GM11168 (cell line): ENCODE data around the gene VPS52.
"Not testable (repeated sequence)": the region's sequence is repeated elsewhere in the genome, so short reads cannot be mapped to it uniquely, and the experiment has no call there.

Source experiments
- in situ Hi-C: fragments of 300-500 bp; cut with MboI; formaldehyde crosslinking; loops from one replicate; pipeline ENCODE4 v1.12.0; 2022; ENCODE audit warnings: low sequenced_read_pairs; ENCODE audit not compliant: unreplicated experiment

The VPS52 gene

DNA sequence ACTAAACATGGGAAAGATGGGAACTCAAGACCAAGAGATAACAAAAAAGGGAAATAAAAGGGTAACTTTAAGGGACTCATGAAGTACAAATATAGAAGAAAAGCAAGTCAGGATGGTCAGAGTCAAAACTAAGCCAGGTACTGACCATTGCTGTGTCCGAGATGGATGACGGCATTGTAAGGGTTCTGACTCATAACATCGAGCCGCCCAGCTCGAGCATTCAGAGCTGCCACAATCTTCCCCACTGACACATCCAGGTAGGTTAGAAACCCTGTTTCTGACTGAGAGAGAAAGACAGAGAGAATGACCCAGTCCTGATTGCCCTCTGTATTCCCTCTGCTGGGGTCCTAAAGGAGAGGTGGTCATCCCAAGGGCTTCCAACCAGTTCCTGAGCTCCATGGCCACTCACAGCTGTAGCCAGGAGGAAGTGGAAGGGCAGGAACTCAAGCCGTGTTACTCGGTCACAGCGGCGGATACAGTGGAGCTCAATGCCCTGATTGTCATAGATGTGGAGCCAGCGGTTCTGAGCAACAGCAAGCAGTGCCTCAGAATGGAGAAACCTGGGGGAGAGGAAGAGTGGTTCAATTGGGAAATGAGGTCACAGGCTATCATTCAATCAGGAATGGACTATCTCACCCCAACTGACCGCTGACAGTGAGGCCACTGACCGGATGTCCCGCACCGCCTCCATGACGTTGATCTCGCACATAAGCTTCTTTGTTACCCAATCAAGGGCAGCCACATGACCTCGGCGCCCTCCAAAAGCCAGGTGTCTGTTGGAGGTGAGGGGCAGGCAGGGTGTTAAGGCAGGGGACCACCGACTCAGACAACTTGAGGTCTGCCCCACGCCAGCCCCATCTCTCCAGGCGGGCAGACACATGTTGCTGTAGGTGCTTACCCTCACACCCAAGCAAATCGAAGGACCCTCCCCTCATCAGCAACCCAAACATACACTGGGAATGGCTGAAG is 15.6 kb upstream of the VPS52 start:
- in situ Hi-C loops, result no loop called here

GRCh38 chr6:33285214-33285613 is 13.5 kb upstream of the VPS52 start:
- in situ Hi-C loops, result not testable (repeated sequence)

DNA sequence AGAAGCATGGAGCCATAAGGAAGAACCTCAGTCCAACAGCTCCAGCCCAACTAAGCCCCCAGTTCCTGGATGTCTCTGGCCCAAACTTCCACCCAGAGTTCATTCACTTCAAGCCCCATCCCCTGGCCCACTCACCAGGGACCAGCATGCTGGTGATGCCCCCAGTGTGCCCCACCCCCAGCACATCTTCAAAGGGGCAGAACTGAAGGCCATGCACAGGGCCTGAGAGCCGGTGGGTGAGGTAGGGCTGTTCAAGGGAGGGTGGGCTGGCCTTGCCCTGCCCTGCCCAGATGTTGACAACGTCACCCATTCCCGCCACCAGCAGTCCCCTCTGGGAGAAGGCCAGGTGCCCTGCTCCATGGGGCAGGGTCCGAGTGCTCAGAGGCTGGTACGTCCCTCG is 8.9 kb upstream of the VPS52 start:
- in situ Hi-C loops, result no loop called here

GRCh38 chr6:33279971-33280511 is 8.4 kb upstream of the VPS52 start:
- in situ Hi-C loops, result no loop called here

- in situ Hi-C loops, result no loop called here
Measured at GRCh38 chr6:33279257-33279695, 7.6 kb upstream of the VPS52 start.

DNA sequence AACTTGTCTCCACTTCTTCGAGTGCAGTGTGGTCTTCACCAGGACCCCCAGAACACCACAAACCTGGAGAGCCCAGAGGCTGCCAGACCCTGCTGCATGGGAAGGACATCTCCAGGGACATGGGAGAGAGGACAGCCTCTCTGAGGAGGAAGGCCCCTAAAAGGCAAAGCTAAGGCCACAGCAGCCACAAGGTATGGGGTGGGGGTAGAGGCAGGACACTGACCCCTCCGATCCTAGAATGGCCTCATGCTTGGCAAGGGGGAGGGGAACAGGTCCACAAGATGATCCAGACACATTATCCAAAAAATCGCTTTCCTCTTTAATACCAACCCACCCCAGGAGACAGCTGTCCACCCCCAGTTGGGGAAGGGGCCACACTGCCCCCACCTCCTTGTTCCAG is 7.1 kb upstream of the VPS52 start:
- in situ Hi-C loops, result no loop called here

DNA sequence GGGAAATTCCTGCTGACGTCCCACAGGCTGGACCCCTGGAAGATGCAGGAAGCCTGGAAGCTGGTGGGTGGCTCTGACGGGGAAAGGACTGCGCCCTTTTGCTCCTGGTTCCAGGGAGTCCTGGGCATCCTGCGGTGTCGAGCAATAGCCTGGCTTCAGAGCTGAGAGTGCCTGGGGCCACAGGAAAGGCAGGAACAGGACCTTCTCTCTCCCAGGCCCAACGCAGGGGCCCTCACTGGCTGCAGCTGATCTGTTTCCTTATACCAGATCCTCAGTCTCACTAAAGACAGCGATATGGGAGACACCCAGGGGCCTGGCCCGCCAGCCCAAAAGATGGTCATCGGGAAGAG is 6.7 kb upstream of the VPS52 start:
- in situ Hi-C loops, result no loop called here

DNA sequence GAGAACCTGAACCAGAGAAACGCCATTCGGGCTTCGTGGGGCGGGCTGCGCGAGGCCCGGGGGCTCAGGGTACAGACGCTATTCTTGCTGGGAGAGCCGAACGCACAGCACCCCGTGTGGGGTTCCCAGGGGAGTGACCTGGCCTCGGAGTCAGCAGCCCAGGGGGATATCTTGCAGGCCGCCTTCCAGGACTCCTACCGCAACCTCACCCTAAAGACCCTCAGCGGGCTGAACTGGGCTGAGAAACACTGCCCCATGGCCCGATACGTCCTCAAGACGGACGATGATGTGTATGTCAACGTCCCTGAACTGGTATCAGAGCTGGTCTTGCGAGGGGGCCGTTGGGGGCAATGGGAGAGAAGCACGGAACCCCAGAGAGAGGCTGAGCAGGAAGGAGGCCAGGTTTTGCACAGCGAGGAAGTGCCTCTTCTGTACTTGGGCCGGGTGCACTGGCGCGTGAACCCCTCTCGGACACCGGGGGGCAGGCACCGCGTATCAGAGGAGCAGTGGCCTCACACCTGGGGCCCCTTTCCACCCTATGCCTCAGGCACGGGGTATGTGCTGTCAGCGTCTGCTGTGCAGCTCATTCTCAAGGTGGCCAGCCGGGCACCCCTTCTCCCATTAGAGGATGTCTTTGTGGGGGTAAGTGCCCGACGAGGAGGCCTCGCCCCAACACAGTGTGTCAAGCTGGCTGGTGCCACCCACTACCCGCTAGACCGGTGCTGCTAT is 6.2 kb upstream of the VPS52 start:
- in situ Hi-C loops, result no loop called here

DNA sequence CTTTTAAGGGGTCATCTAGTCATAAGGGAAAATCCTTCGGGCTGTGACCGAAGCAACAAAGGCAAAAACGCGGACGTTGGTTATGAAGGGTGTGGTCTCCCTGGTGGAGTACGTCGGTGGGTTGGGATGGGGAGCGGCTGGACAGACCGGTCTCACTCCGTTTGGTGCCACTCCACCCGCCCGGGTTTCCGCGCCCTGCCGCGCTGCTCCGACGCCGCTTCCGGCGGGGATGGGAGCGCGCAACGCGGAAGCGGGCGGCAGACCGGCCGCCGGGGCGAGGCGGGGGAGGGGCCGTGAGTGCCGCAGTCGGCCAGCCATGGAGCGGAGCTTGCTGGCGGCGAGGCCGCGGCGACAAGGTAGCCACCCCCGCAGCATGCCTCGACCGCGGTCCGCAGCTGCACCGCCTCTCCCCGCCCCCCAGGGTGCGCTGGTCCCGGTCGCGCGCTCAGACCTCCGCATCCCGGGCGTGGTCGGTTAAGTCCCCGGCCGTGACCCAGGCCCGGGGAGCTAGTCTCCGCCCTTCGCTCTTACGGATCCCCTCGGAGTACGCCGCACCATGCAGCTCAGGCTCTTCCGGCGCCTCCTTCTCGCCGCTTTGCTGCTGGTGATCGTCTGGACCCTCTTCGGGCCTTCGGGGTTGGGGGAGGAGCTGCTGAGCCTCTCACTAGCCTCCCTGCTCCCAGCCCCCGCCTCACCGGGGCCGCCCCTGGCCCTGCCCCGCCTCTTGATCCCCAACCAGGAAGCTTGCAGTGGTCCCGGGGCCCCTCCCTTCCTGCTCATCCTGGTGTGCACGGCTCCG is 5.4 kb upstream of the VPS52 start, which contains the start of gene B3GALT4:
Gene B3GALT4 (plus strand): TSS at position 260 of the 799 bp plus-strand sequence. CDS start 297 bp downstream, at position 557.
- in situ Hi-C loops, result no loop called here

GRCh38 chr6:33276581-33276863 is 4.8 kb upstream of the VPS52 start:
- in situ Hi-C loops, result no loop called here

GRCh38 chr6:33275795-33276580 is 4.3 kb upstream of the VPS52 start:
- in situ Hi-C loops, result not testable (repeated sequence)

DNA sequence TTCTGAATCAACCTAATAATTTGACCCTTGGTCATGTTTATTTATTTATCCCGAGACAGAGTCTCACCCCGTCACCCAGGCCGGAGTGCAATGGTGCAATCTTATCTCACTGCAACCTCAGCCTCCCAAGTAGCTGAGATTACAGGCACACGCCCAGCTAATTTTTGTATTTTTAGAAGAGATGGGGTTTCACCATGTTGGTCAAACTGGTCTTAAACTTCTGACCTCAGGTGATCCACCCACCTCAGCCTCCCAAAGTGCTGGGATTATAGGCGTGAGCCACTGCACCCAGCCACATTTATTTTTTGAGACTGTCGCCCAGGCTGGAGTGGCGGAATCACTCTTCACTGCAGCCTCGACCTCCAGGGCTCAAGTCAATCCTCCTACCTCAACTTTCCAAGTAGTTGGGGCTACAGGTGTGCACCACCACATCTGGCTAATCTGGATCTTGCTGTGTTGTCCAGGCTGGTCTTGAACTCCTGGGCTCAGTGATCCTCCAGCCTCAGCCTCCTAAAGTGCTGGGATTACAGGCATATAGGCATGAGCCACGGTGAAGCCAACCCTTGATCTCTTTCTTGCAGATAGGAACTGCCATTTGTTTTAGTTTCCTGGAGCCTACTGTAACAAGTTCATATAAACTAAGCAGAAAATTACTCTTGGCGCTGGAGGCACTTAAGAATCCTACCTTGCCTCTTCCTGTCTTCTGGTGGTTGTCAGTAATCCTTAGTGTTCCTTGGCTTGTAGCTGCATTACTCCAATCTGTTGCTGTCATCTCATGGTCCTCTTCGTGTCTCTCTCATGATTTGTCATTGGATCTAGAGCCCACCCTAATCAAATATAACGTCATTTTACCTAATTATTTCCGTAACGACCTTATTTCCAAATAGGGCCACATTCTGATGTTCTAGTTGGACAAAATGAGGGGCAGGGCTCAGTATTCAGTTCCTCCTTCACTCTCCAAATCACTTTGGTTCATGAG is 2.5 kb upstream of the VPS52 start:
- in situ Hi-C loops, result no loop called here

GRCh38 chr6:33273129-33273923 is 1.6 kb upstream of the VPS52 start:
- in situ Hi-C loops, result no loop called here

- in situ Hi-C loops, result no loop called here
Measured at GRCh38 chr6:33272275-33273128, 826 bp upstream of the VPS52 start.

GRCh38 chr6:33271117-33271467 is 584 bp downstream of the VPS52 start:
- in situ Hi-C loops, result no loop called here

DNA sequence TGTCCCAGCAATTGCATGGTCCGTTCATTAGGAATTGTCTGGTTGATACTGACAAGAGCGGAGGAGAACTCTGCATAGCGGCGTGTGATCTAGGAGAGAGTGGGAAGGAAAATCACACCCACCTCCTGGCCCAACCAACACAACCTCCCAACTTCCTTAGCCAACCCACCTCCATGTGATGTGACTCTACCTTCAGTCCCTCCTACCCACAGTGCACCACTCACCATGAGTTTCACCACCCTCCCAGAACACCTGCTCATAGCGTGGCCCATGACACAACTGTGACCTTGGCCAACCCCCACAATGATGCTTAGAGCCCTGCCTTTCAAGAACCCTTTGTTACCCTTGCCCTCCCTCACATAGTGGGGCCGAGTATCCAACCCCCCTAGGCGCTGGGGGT is 7.7 kb downstream of the VPS52 start:
- in situ Hi-C loops, result no loop called here

GRCh38 chr6:33262490-33262889 is 9.2 kb downstream of the VPS52 start:
- in situ Hi-C loops, result not testable (repeated sequence)
